ENCODE results near the gene ZMIZ1.

Gene ZMIZ1

GRCh38 chr10:79129361-79129997, 60.7 kb downstream of the ZMIZ1 start (continued):
- TF ChIP-seq HIC1 (tag by site-specific recombination; IDR thresholded peaks at IDR 0.05) (no peak), PATZ1 (tag by site-specific recombination; IDR thresholded peaks at IDR 0.05) (peak; percentile 61), ZNF248 (tag by site-specific recombination; IDR thresholded peaks at IDR 0.05) (no peak), ZNF544 (tag by site-specific recombination; IDR thresholded peaks at IDR 0.05) (no peak), IKZF3 (tag by site-specific recombination; IDR thresholded peaks at IDR 0.05) (peak; percentile 69; the same call in 1 of the 2 replicates), ZNF324 (tag by site-specific recombination; IDR thresholded peaks at IDR 0.05) (0 out of 2 replicates have a peak, but pooled peaks have one; percentile 46), ZNF140 (tag by site-specific recombination; IDR thresholded peaks at IDR 0.05) (no peak), ZNF174 (tag by site-specific recombination; IDR thresholded peaks at IDR 0.05) (no peak), ZNF426 (tag by site-specific recombination; IDR thresholded peaks at IDR 0.05) (no peak), GLIS1 (tag by site-specific recombination; IDR thresholded peaks at IDR 0.05) (peak; percentile 34; the same call in 1 of the 2 replicates), HOXA7 (CRISPR knock-in tag; IDR thresholded peaks at IDR 0.05; ENCODE audit: borderline replicate concordance) (no peak), ZSCAN16 (tag by site-specific recombination; IDR thresholded peaks at IDR 0.05) (no peak), ZNF585B (tag by site-specific recombination; IDR thresholded peaks at IDR 0.05) (no peak), ZIC2 (tag by site-specific recombination; IDR thresholded peaks at IDR 0.05) (peak; percentile 63), ZNF132 (tag by site-specific recombination; IDR thresholded peaks at IDR 0.05; ENCODE audit: borderline replicate concordance) (no peak), ZNF341 (tag by site-specific recombination; IDR thresholded peaks at IDR 0.05; ENCODE audit: low read depth) (no peak), KLF16 (tag by site-specific recombination; IDR thresholded peaks at IDR 0.05) (no peak), PRDM4 (tag by site-specific recombination; IDR thresholded peaks at IDR 0.05) (no peak)
- TF ChIP-seq, protein P1, sequence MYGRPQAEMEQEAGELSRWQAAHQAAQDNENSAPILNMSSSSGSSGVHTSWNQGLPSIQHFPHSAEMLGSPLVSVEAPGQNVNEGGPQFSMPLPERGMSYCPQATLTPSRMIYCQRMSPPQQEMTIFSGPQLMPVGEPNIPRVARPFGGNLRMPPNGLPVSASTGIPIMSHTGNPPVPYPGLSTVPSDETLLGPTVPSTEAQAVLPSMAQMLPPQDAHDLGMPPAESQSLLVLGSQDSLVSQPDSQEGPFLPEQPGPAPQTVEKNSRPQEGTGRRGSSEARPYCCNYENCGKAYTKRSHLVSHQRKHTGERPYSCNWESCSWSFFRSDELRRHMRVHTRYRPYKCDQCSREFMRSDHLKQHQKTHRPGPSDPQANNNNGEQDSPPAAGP (tag by site-specific recombination; IDR thresholded peaks at IDR 0.05) = peak; percentile 72
- TF ChIP-seq, protein P2, sequence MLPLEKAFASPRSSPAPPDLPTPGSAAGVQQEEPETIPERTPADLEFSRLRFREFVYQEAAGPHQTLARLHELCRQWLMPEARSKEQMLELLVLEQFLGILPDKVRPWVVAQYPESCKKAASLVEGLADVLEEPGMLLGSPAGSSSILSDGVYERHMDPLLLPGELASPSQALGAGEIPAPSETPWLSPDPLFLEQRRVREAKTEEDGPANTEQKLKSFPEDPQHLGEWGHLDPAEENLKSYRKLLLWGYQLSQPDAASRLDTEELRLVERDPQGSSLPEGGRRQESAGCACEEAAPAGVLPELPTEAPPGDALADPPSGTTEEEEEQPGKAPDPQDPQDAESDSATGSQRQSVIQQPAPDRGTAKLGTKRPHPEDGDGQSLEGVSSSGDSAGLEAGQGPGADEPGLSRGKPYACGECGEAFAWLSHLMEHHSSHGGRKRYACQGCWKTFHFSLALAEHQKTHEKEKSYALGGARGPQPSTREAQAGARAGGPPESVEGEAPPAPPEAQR (tag by site-specific recombination; IDR thresholded peaks at IDR 0.05) = no peak
- TF ChIP-seq, protein P3, sequence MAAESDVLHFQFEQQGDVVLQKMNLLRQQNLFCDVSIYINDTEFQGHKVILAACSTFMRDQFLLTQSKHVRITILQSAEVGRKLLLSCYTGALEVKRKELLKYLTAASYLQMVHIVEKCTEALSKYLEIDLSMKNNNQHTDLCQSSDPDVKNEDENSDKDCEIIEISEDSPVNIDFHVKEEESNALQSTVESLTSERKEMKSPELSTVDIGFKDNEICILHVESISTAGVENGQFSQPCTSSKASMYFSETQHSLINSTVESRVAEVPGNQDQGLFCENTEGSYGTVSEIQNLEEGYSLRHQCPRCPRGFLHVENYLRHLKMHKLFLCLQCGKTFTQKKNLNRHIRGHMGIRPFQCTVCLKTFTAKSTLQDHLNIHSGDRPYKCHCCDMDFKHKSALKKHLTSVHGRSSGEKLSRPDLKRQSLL (tag by site-specific recombination; IDR thresholded peaks at IDR 0.05) = peak; percentile 72
- TF ChIP-seq, protein P4, sequence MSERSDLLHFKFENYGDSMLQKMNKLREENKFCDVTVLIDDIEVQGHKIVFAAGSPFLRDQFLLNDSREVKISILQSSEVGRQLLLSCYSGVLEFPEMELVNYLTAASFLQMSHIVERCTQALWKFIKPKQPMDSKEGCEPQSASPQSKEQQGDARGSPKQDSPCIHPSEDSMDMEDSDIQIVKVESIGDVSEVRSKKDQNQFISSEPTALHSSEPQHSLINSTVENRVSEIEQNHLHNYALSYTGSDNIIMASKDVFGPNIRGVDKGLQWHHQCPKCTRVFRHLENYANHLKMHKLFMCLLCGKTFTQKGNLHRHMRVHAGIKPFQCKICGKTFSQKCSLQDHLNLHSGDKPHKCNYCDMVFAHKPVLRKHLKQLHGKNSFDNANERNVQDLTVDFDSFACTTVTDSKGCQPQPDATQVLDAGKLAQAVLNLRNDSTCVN (tag by site-specific recombination; optimal IDR thresholded peaks at IDR 0.05) = no peak
- TF ChIP-seq, protein P5, sequence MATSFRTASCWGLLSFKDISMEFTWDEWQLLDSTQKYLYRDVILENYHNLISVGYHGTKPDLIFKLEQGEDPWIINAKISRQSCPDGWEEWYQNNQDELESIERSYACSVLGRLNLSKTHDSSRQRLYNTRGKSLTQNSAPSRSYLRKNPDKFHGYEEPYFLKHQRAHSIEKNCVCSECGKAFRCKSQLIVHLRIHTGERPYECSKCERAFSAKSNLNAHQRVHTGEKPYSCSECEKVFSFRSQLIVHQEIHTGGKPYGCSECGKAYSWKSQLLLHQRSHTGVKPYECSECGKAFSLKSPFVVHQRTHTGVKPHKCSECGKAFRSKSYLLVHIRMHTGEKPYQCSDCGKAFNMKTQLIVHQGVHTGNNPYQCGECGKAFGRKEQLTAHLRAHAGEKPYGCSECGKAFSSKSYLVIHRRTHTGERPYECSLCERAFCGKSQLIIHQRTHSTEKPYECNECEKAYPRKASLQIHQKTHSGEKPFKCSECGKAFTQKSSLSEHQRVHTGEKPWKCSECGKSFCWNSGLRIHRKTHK (tag by site-specific recombination; IDR thresholded peaks at IDR 0.05) = no peak

Measured in HEK293 (cell line).